DND-41 (cell line): ENCODE measurements around the gene ADSS1.

ENCODE experiments used
- ATAC-seq: fragments of 200-7000 bp; cut with Tn5 transposase; 3 replicates; pipeline ENCODE4 v1.9.1; 2021; ENCODE audit warnings: low read depth; ENCODE audit not compliant: insufficient read depth
- DNase-seq: peaks from one replicate; pipeline ENCODE4 v3.0.0-alpha.2; 2020
- H2AFZ ChIP-seq: 2 replicates; pipeline ENCODE4 v1.6.0; 2012; ENCODE audit warnings: low read depth, low read length
- H3K27ac ChIP-seq: 2 replicates; pipeline ENCODE4 v1.5.1; 2012; ENCODE audit warnings: low read length, inconsistent platforms
- H3K27me3 ChIP-seq: fragments of 200-600 bp; sonication (generic); 2 replicates; pipeline ENCODE4 v1.6.0; 2012; ENCODE audit warnings: low read length, mild to moderate bottlenecking, inconsistent platforms; ENCODE audit not compliant: insufficient read depth, poor library complexity
- H3K36me3 ChIP-seq: 2 replicates; pipeline ENCODE4 v1.5.1; 2012; ENCODE audit warnings: low read length, inconsistent platforms; ENCODE audit not compliant: insufficient read depth
- H3K4me1 ChIP-seq: 2 replicates; pipeline ENCODE4 v1.5.1; 2012; ENCODE audit warnings: mild to moderate bottlenecking, low read length; ENCODE audit not compliant: insufficient read depth
- H3K4me2 ChIP-seq: 2 replicates; pipeline ENCODE4 v1.6.0; 2012; ENCODE audit warnings: mild to moderate bottlenecking, moderate library complexity, low read length, inconsistent platforms; ENCODE audit not compliant: insufficient read depth
- H3K4me3 ChIP-seq, 2 experiments: fragments of 200-600 bp in 1 of 2; shearing (Covaris generic) in 1 of 2; 2 replicates each; pipeline ENCODE4 v1.5.1; 2012 to 2016; ENCODE audit warnings: inconsistent platforms in 2 of 2, low read length in 2 of 2, mild to moderate bottlenecking in 2 of 2, low read depth in 1 of 2, moderate library complexity in 1 of 2
- H3K79me2 ChIP-seq: 2 replicates; pipeline ENCODE4 v1.6.0; 2012; ENCODE audit warnings: low read length, inconsistent platforms; ENCODE audit not compliant: insufficient read depth
- H3K9ac ChIP-seq: 2 replicates; pipeline ENCODE4 v1.6.0; 2012; ENCODE audit warnings: low read depth, mild to moderate bottlenecking, inconsistent platforms, low read length, moderate library complexity
- H3K9me3 ChIP-seq: 2 replicates; pipeline ENCODE4 v1.5.1; 2012; ENCODE audit warnings: low read length, moderate library complexity, mild to moderate bottlenecking, inconsistent platforms; ENCODE audit not compliant: insufficient read depth, severe bottlenecking
- H4K20me1 ChIP-seq: 2 replicates; pipeline ENCODE4 v1.6.0; 2012; ENCODE audit warnings: low read length; ENCODE audit not compliant: insufficient read depth
- CTCF ChIP-seq: IDR thresholded peaks from 2 replicates; pipeline ENCODE4 v1.5.1; 2012; ENCODE audit warnings: borderline replicate concordance, low read length, moderate library complexity, mild to moderate bottlenecking; ENCODE audit not compliant: poor library complexity, severe bottlenecking; ENCODE audit errors: extremely low read depth
- EZH2 ChIP-seq: IDR thresholded peaks from 3 replicates; pipeline ENCODE4 v1.6.1; 2012; ENCODE audit warnings: borderline replicate concordance, low read depth, mild to moderate bottlenecking, moderate library complexity, low read length, inconsistent platforms; ENCODE audit not compliant: severe bottlenecking

The ADSS1 gene

GRCh38 chr14:104741803-104742251 is 17.8 kb downstream of the ADSS1 start:
- ATAC-seq, result no peak
- no peaks in the 10 kb centered on the region for H3K36me3 ChIP-seq

GRCh38 chr14:104742586-104743455 is 18.8 kb downstream of the ADSS1 start:
- no peak overlapping the region for H3K9ac ChIP-seq

More at GRCh38 chr14:104741803-104742251, 17.8 kb downstream of the ADSS1 start:
- H3K27ac ChIP-seq, result no peak overlapping the region
- H3K9me3 ChIP-seq, result no peaks in the 10 kb centered on the region
- H3K4me3 ChIP-seq, result no peak overlapping the region
- no peak overlapping the region for H3K9ac ChIP-seq
- no peaks in the 10 kb centered on the region for H3K79me2 ChIP-seq
- H3K4me2 ChIP-seq, result no peak overlapping the region
- no peaks in the 10 kb centered on the region for H3K27me3 ChIP-seq
- peaks cover 3% of the 10 kb centered on the region; the same call in 1 of the 2 replicates for H4K20me1 ChIP-seq
- DNase-seq, result no peak
- H3K4me1 ChIP-seq, result no peaks in the 10 kb centered on the region
- no peak overlapping the region for H2AFZ ChIP-seq
- TF ChIP-seq CTCF (no peak), EZH2 (no peak)

GRCh38 chr14:104743461-104744380 is 19.7 kb downstream of the ADSS1 start:
- Histone ChIP-seq H3K79me2 (no peaks in the 10 kb centered on the region), H3K9ac (no peak overlapping the region)
- no peak for ATAC-seq

More at GRCh38 chr14:104742586-104743455, 18.8 kb downstream of the ADSS1 start:
- H3K36me3 ChIP-seq, result no peaks in the 10 kb centered on the region
- no peaks in the 10 kb centered on the region for H3K4me1 ChIP-seq
- no peak overlapping the region for H2AFZ ChIP-seq
- H3K27ac ChIP-seq, result no peak overlapping the region
- DNase-seq (no peak), ATAC-seq (no peak)
- H3K79me2 ChIP-seq, result no peaks in the 10 kb centered on the region
- TF ChIP-seq CTCF, result no peak
- TF ChIP-seq EZH2, result no peak
- peaks cover 3% of the 10 kb centered on the region; the same call in 1 of the 2 replicates for H4K20me1 ChIP-seq
- no peaks in the 10 kb centered on the region for H3K9me3 ChIP-seq
- H3K27me3 ChIP-seq, result no peaks in the 10 kb centered on the region
- no peak overlapping the region for H3K4me3 ChIP-seq
- H3K4me2 ChIP-seq, result no peak overlapping the region

More at GRCh38 chr14:104743461-104744380, 19.7 kb downstream of the ADSS1 start:
- Histone ChIP-seq H3K27me3 (no peaks in the 10 kb centered on the region), H3K4me2 (no peak overlapping the region), H3K27ac (no peak overlapping the region), H4K20me1 (peaks cover 3% of the 10 kb centered on the region; the same call in 1 of the 2 replicates), H2AFZ (no peak overlapping the region), H3K9me3 (no peaks in the 10 kb centered on the region), H3K4me3 (no peak overlapping the region), H3K36me3 (no peaks in the 10 kb centered on the region), H3K4me1 (no peaks in the 10 kb centered on the region)
- TF ChIP-seq EZH2 (no peak), CTCF (no peak)
- DNase-seq, result no peak
